Measurements from ENCODE around the gene ZNHIT2. TPM values are rescaled to one million over a fixed set of nuclear protein-coding genes. Genes with fewer than 3 reads are reported as not detected.
A peak's percentile ranks its signal among the peaks of the same experiment; 100 is the strongest.

ZNHIT2 gene
- total RNA-seq, 2 experiments from 2014 or later: 11.5 to 32.4 TPM

- intact Hi-C loops (cut with micrococcal nuclease; ENCODE audit: unreplicated experiment): loop anchor here (10.0 kb wide), 2 partner anchors 172 to 242 kb away; partner anchors contain the start of genes ATG2A and CDC42BPG
- TF ChIP-seq CTCF (conservative IDR thresholded peaks at IDR 0.05; ENCODE audit: low read length) (no peak), EZH2phosphoT487 (IDR thresholded peaks at IDR 0.05; ENCODE audit: borderline replicate concordance, low read depth, low read length) (no peak)
- Histone ChIP-seq H3K79me2 (ENCODE audit: insufficient read depth, low read depth, low read length) (peaks cover 32% of the 10 kb centered on the region), H3K36me3 (ENCODE audit: insufficient read depth, low read length) (peaks cover 38% of the 10 kb centered on the region), H4K20me1 (ENCODE audit: insufficient read depth, low read length) (peaks cover 8% of the 10 kb centered on the region; the same call in 1 of the 2 replicates), H2AFZ (ENCODE audit: low read length) (no peak overlapping the region), H3K9me3 (ENCODE audit: low read length) (no peaks in the 10 kb centered on the region), H3K4me3 (ENCODE audit: low read depth, low read length, poor library complexity, severe bottlenecking) (no peak overlapping the region), H3K27ac (ENCODE audit: low read depth, low read length, poor library complexity, severe bottlenecking) (no peak overlapping the region), H3K4me1 (ENCODE audit: insufficient read depth, low read length, poor library complexity, severe bottlenecking) (peaks cover 28% of the 10 kb centered on the region), H3K9me2 (ENCODE audit: insufficient read depth, low read length) (no peaks in the 10 kb centered on the region), H3K4me2 (ENCODE audit: low read length) (no peak overlapping the region)
- no TSS peak for BruUV-seq (replicated peaks)
- ChIA-PET POLR2A (no interaction called here), CTCF (ENCODE audit: unreplicated experiment) (interaction anchor here (0.6 kb wide), 1 partner anchor 88 kb away, joined by 6 read pairs; no protein-coding TSS in a partner anchor)
- no peak for DNase-seq (ENCODE audit: low spot score)
Measured at GRCh38 chr11:65086809-65087208, 30.7 kb downstream of the ZNHIT2 start.

GRCh38 chr11:65085446-65085845 lies 32.1 kb downstream of the ZNHIT2 start:
- Histone ChIP-seq H3K4me1 (ENCODE audit: insufficient read depth, low read length, poor library complexity, severe bottlenecking) (peaks cover 39% of the 10 kb centered on the region), H3K27ac (ENCODE audit: low read depth, low read length, poor library complexity, severe bottlenecking) (no peak overlapping the region), H3K36me3 (ENCODE audit: insufficient read depth, low read length) (peaks cover 49% of the 10 kb centered on the region), H4K20me1 (ENCODE audit: insufficient read depth, low read length) (peaks cover 8% of the 10 kb centered on the region; the same call in 1 of the 2 replicates), H3K9me3 (ENCODE audit: low read length) (no peaks in the 10 kb centered on the region), H3K4me2 (ENCODE audit: low read length) (peak overlapping the region; percentile 85), H3K4me3 (ENCODE audit: low read depth, low read length, poor library complexity, severe bottlenecking) (no peak overlapping the region), H2AFZ (ENCODE audit: low read length) (no peak overlapping the region), H3K9me2 (ENCODE audit: insufficient read depth, low read length) (no peaks in the 10 kb centered on the region), H3K79me2 (ENCODE audit: insufficient read depth, low read depth, low read length) (peaks cover 45% of the 10 kb centered on the region)
- ChIA-PET POLR2A (interaction anchor here (0.9 to 1.0 kb wide), 2 partner anchors 10 to 11 kb away, joined by 3 to 4 read pairs; partner anchors contain the start of gene VPS51), CTCF (ENCODE audit: unreplicated experiment) (no interaction called here)
- TF ChIP-seq EZH2phosphoT487 (IDR thresholded peaks at IDR 0.05; ENCODE audit: borderline replicate concordance, low read depth, low read length) (no peak), CTCF (conservative IDR thresholded peaks at IDR 0.05; ENCODE audit: low read length) (no peak)
- intact Hi-C loops (cut with micrococcal nuclease; ENCODE audit: unreplicated experiment): loop anchor here (2.0 to 10.0 kb wide), 3 partner anchors 45 to 241 kb away; partner anchors contain the start of genes ATG2A, CDC42BPG and SAC3D1
- DNase-seq (ENCODE audit: low spot score): no peak
- no TSS peak for BruUV-seq (replicated peaks)
